PC-3 (cell line): Measurements from ENCODE around the gene BRME1. TPM values are rescaled to one million over a fixed set of nuclear protein-coding genes. Genes with fewer than 3 reads are reported as not detected.
A peak's percentile ranks its signal among the peaks of the same experiment; 100 is the strongest.

Experiments
- ATAC-seq: fragments of 200-7000 bp; cut with Tn5 transposase; 2 replicates; pipeline ENCODE4 v1.9.1; 2020; ENCODE audit warnings: mild to moderate bottlenecking, moderate library complexity
- BruUV-seq: library from RNA; stranded (reverse); fragments of 400-500 nt; replicated peaks from 2 replicates; lab custom pipeline; 2021; lab: Mats Ljungman, UMichigan
- CTCF ChIA-PET: fragments of 300-600 bp; sonication (Branson Sonifier 250); formaldehyde crosslinking; loops from one replicate; lab custom pipeline; 2022; ENCODE audit warnings: antibody characterized with exemption; lab: Charles Lee
- POLR2A ChIA-PET: fragments of 300-600 bp; sonication (Branson Sonifier 250); formaldehyde crosslinking; loops from one replicate; lab custom pipeline; 2022; ENCODE audit warnings: antibody characterized with exemption; ENCODE audit not compliant: unreplicated experiment; lab: Charles Lee
- DNase-seq: peaks from one replicate; pipeline ENCODE4 v3.0.0-alpha.2; 2015
- H2AFZ ChIP-seq: fragments of 300-600 bp; sonication (generic); 2 replicates; pipeline ENCODE4 v1.6.0; 2016; ENCODE audit warnings: antibody characterized with exemption, low read length
- H3F3A ChIP-seq: fragments of 300-600 bp; sonication (generic); one replicate; pipeline ENCODE4 v1.6.0; 2017; ENCODE audit warnings: antibody characterized with exemption, low read length, control low read depth, mild to moderate bottlenecking; ENCODE audit not compliant: unreplicated experiment
- H3K27ac ChIP-seq: fragments of 300-600 bp; sonication (generic); 2 replicates; pipeline ENCODE4 v1.5.1; 2016; ENCODE audit warnings: mild to moderate bottlenecking, low read length
- H3K27me3 ChIP-seq: fragments of 300-600 bp; sonication (generic); 2 replicates; pipeline ENCODE4 v1.6.1; 2016; ENCODE audit warnings: low read length, mixed read lengths
- H3K36me3 ChIP-seq: fragments of 300-600 bp; sonication (generic); 2 replicates; pipeline ENCODE4 v1.6.1; 2016; ENCODE audit warnings: low read depth, mixed run types, low read length, mixed read lengths
- H3K4me1 ChIP-seq: fragments of 300-600 bp; sonication (generic); 2 replicates; pipeline ENCODE4 v1.5.1; 2016; ENCODE audit warnings: low read length; ENCODE audit not compliant: insufficient read depth
- H3K4me2 ChIP-seq: fragments of 300-600 bp; sonication (generic); 2 replicates; pipeline ENCODE4 v1.6.0; 2016; ENCODE audit warnings: low read length
- H3K4me3 ChIP-seq: fragments of 300-600 bp; sonication (generic); 2 replicates; pipeline ENCODE4 v1.5.1; 2016; ENCODE audit warnings: mild to moderate bottlenecking, low read length, mixed read lengths
- H3K79me2 ChIP-seq: fragments of 300-600 bp; sonication (generic); 2 replicates; pipeline ENCODE4 v1.6.1; 2017; ENCODE audit warnings: low read length, mixed read lengths
- H3K9ac ChIP-seq: fragments of 300-600 bp; sonication (generic); 2 replicates; pipeline ENCODE4 v1.6.0; 2016; ENCODE audit warnings: mild to moderate bottlenecking, low read length
- H3K9me2 ChIP-seq: fragments of 300-600 bp; sonication (generic); replicated peaks from 2 replicates; pipeline ENCODE4 v1.6.1; 2016; ENCODE audit warnings: mixed run types, low read length, mixed read lengths
- H3K9me3 ChIP-seq: fragments of 300-600 bp; sonication (generic); 2 replicates; pipeline ENCODE4 v1.6.1; 2016; ENCODE audit warnings: low read length, mixed read lengths
- H4K20me1 ChIP-seq: fragments of 300-600 bp; sonication (generic); 2 replicates; pipeline ENCODE4 v1.6.1; 2016; ENCODE audit warnings: low read length, mixed read lengths
- EZH2 ChIP-seq: fragments of 300-600 bp; sonication (generic); IDR thresholded peaks from one replicate; pipeline ENCODE4 v1.6.1; 2017; ENCODE audit warnings: antibody characterized with exemption, mild to moderate bottlenecking, low read length; ENCODE audit not compliant: unreplicated experiment
- EZH2phosphoT487 ChIP-seq: fragments of 300-600 bp; sonication (generic); IDR thresholded peaks from 2 replicates; pipeline ENCODE4 v1.6.1; 2018; ENCODE audit warnings: mild to moderate bottlenecking, antibody characterized with exemption, low read length, borderline replicate concordance
- intact Hi-C: fragments of 100-400 bp; cut with micrococcal nuclease; formaldehyde crosslinking; loops from 2 replicates; pipeline ENCODE4 v1.9.0; 2023
- total RNA-seq: library from RNA; depleted of rRNA; stranded (reverse); fragments of >200 nt; gene quantifications from 2 replicates; pipeline ENCODE4 v1.2.3, GENCODE V29; 2014
- TF ChIP-seq, protein P1 (sequence below): fragments of 300-600 bp; sonication (generic); conservative IDR thresholded peaks from 2 replicates; pipeline ENCODE4 v1.5.1; 2017; ENCODE audit warnings: antibody characterized with exemption, low read depth, mild to moderate bottlenecking, low read length

Gene BRME1
- total RNA-seq, 1 experiment from 2014 or later = 6.0 TPM

DNA sequence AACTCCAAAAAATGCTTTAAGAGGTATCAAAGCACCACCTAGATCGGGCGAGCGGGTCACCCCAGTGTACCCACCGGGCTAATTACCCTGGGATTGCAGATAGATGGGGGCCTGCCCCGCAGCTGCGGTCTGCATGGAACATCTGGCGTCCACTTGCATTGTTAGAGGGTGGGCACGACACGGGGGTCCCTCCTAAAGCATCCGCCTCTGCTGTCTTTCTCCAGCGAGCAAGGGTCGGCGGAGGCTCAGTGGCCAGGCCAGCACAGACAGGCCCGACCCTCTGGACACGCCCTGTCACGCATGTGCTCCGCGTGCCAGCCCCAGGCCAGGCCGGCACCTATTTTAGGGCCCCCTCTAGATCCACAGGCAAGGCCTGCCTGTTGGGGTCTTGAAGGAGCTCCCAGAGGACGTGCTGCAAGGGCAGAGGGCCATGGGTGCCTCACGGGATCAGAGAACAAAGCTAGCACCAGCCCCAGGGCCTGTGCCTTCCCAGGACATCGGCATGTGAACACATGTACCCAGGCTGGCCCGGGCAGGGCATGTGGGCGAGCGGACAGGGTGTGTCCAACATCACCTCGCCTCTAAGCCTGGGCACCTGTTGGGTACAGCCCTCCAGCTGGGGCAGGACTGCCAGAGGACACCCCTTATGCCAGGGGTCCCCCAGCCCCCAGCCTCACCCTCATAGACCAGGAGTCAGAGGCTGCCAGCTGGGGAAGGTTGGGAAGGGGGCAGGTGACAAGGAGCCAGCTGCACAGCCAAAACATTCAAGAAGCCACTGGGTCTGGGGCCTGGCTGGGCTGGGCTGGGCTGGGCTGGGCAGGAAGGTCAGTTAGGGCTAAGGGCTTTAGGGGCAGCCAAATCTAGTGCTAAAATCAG, 64.6 kb downstream of the BRME1 start:
- Histone ChIP-seq H4K20me1 (peaks cover 36% of the 10 kb centered on the region), H3K9ac (peak overlapping the region; percentile 93), H3K79me2 (peaks cover 75% of the 10 kb centered on the region), H3K4me3 (peak overlapping the region; percentile 82), H3K9me3 (no peaks in the 10 kb centered on the region), H3K4me1 (peaks cover 60% of the 10 kb centered on the region), H3K27me3 (no peaks in the 10 kb centered on the region), H3K4me2 (peak overlapping the region; percentile 94), H3K36me3 (peaks cover 29% of the 10 kb centered on the region), H2AFZ (no peak overlapping the region), H3K9me2 (no peaks in the 10 kb centered on the region), H3F3A (peaks cover 21% of the 10 kb centered on the region), H3K27ac (peak overlapping the region; percentile 96)
- no TSS peak for BruUV-seq
- ChIA-PET CTCF (interaction anchor here (0.5 kb wide), 1 partner anchor 21 kb away, joined by 3 read pairs; no protein-coding TSS in a partner anchor), POLR2A (interaction anchor here (0.6 kb wide), 4 partner anchors 11 to 21 kb away, joined by 3 to 15 read pairs (median 4); no protein-coding TSS in a partner anchor)
- TF ChIP-seq EZH2phosphoT487 = no peak
- TF ChIP-seq, protein P1, sequence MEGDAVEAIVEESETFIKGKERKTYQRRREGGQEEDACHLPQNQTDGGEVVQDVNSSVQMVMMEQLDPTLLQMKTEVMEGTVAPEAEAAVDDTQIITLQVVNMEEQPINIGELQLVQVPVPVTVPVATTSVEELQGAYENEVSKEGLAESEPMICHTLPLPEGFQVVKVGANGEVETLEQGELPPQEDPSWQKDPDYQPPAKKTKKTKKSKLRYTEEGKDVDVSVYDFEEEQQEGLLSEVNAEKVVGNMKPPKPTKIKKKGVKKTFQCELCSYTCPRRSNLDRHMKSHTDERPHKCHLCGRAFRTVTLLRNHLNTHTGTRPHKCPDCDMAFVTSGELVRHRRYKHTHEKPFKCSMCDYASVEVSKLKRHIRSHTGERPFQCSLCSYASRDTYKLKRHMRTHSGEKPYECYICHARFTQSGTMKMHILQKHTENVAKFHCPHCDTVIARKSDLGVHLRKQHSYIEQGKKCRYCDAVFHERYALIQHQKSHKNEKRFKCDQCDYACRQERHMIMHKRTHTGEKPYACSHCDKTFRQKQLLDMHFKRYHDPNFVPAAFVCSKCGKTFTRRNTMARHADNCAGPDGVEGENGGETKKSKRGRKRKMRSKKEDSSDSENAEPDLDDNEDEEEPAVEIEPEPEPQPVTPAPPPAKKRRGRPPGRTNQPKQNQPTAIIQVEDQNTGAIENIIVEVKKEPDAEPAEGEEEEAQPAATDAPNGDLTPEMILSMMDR = no peak
- TF ChIP-seq EZH2 = no peak
- ATAC-seq (peak; percentile 0; the same call in 1 of the 2 replicates), DNase-seq (peak; percentile 57)
- intact Hi-C loops = loop anchor here (2.0 kb wide), 1 partner anchor 57 kb away; no protein-coding TSS in a partner anchor

DNA sequence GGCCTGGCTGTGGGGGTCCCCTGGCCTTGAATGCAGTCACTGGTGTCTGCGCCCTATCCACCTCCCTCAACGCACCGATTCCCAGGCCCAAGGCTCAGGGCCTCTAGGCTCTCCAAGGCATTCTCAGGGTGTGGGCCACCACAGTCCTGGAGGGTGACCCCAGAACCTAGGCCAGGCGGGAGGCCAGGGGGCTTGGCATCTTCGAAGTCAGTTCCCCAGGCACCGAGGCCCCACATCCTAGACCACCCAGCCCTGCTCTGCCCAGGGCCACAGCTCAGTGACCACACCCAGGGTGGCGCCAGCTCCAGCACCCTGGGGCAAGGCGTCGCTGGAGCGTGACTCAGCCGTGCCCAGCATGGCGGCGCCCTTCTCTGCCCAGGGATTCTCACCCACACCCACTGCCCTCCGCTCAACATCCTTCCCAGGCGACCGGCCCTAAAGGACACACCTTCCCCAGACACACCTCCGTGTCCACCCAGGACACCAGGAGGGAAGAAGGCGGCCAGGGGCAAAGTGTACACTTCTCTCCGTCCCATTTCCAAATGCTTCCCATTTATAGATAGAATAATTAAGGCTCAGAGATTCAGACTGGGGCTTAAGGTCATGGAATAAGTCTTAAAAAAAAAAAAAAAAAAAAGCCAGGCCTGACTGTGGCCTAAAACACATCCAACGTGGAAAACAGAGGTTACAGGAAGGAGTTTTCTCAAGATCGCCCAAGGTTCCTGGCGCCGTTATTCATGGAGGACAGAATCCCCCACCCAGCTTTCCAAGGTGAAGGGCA, 65.4 kb downstream of the BRME1 start:
- Histone ChIP-seq H3K9me3 (no peaks in the 10 kb centered on the region), H3K4me2 (peak overlapping the region; percentile 94), H3K79me2 (peaks cover 83% of the 10 kb centered on the region), H3K27ac (peak overlapping the region; percentile 96), H3K27me3 (no peaks in the 10 kb centered on the region), H3F3A (peaks cover 29% of the 10 kb centered on the region), H2AFZ (no peak overlapping the region), H3K9me2 (no peaks in the 10 kb centered on the region), H3K36me3 (peaks cover 37% of the 10 kb centered on the region), H4K20me1 (peaks cover 44% of the 10 kb centered on the region), H3K9ac (peak overlapping the region; percentile 93), H3K4me1 (peaks cover 62% of the 10 kb centered on the region), H3K4me3 (peak overlapping the region; percentile 82)
- ATAC-seq (peak; percentile 36), DNase-seq (peak; percentile 95)
- CTCF ChIA-PET = interaction anchor here (0.6 to 2.0 kb wide), 2 partner anchors 22 to 42 kb away, joined by 3 to 11 read pairs; no protein-coding TSS in a partner anchor
- TSS peak; percentile 59 for BruUV-seq
- TF ChIP-seq EZH2phosphoT487 = no peak
- TF ChIP-seq, protein P1 = 0 out of 2 replicates have a peak, but pooled peaks have one; percentile 16
- POLR2A ChIA-PET = interaction anchor here (0.6 to 1.6 kb wide), 7 partner anchors 9 to 166 kb away, joined by 3 to 35 read pairs (median 12); no protein-coding TSS in a partner anchor
- intact Hi-C loops = loop anchor here (1.0 to 2.0 kb wide), 2 partner anchors 22 to 56 kb away; no protein-coding TSS in a partner anchor
